Smooth muscle cell (in vitro differentiated cells): ENCODE results near the gene COBL. TPM values are rescaled to one million over a fixed set of nuclear protein-coding genes. Genes with fewer than 3 reads are reported as not detected.

Experiments used
- DNase-seq: peaks from one replicate; lab custom pipeline; 2025; ENCODE audit not compliant: unreplicated experiment; lab: John Stamatoyannopoulos, UW
- H2AFZ ChIP-seq: fragments of 200-600 bp; sonication (generic); 2 replicates; pipeline ENCODE4 v1.6.0; 2016; ENCODE audit warnings: antibody characterized with exemption, low read depth, mild to moderate bottlenecking
- H3F3A ChIP-seq: fragments of 200-600 bp; sonication (generic); 2 replicates; pipeline ENCODE4 v1.6.0; 2017; ENCODE audit warnings: antibody characterized with exemption, low read depth
- H3K27ac ChIP-seq: fragments of 200-600 bp; sonication (generic); 2 replicates; pipeline ENCODE4 v1.5.1; 2016; ENCODE audit warnings: low read depth, mild to moderate bottlenecking
- H3K27me3 ChIP-seq: fragments of 200-600 bp; sonication (generic); 2 replicates; pipeline ENCODE4 v1.6.1; 2016; ENCODE audit warnings: low read depth, mild to moderate bottlenecking
- H3K36me3 ChIP-seq: fragments of 200-600 bp; sonication (generic); 2 replicates; pipeline ENCODE4 v1.5.1; 2016; ENCODE audit warnings: low read depth
- H3K4me1 ChIP-seq: fragments of 200-600 bp; sonication (generic); 2 replicates; pipeline ENCODE4 v1.5.1; 2016; ENCODE audit warnings: low read depth
- H3K4me2 ChIP-seq: fragments of 200-600 bp; sonication (generic); 2 replicates; pipeline ENCODE4 v1.6.0; 2016; ENCODE audit warnings: mild to moderate bottlenecking
- H3K4me3 ChIP-seq: fragments of 200-600 bp; sonication (generic); 2 replicates; pipeline ENCODE4 v1.5.1; 2016; ENCODE audit warnings: mild to moderate bottlenecking
- H3K79me2 ChIP-seq: fragments of 200-600 bp; sonication (generic); 2 replicates; pipeline ENCODE4 v1.6.0; 2016; ENCODE audit warnings: low read depth, mild to moderate bottlenecking
- H3K9ac ChIP-seq: fragments of 200-600 bp; sonication (generic); 2 replicates; pipeline ENCODE4 v1.6.0; 2016; ENCODE audit warnings: low read depth
- H3K9me3 ChIP-seq: fragments of 200-600 bp; sonication (generic); replicated peaks from 2 replicates; pipeline ENCODE4 v1.5.1; 2016; ENCODE audit warnings: low read depth
- H4K20me1 ChIP-seq: fragments of 200-600 bp; sonication (generic); 2 replicates; pipeline ENCODE4 v1.6.0; 2016; ENCODE audit warnings: low read depth
- CTCF ChIP-seq: fragments of 200-600 bp; sonication (generic); IDR thresholded peaks from 2 replicates; pipeline ENCODE4 v1.5.1; 2017; ENCODE audit warnings: borderline replicate concordance, mild to moderate bottlenecking, antibody characterized with exemption; ENCODE audit not compliant: insufficient read depth, poor library complexity, severe bottlenecking
- WGBS: methylation state at CpG from one replicate; pipeline ENCODE4 v1.1.7; 2016; ENCODE audit warnings: low lambda C conversion rate; 5-methylcytosine and 5-hydroxymethylcytosine counted together
- polyA plus RNA-seq: library from polyadenylated mRNA; unstranded; fragments of >200 nt; fragmentation: Nextera tagmentation; extraction: Ambion mirVana; gene quantifications from 2 replicates; pipeline ENCODE4 v1.2.1, GENCODE V29; 2016
- total RNA-seq: library from RNA; depleted of rRNA; stranded (reverse); fragments of >200 nt; gene quantifications from 2 replicates; pipeline ENCODE4 v1.2.3, GENCODE V29; 2014

Gene COBL
- total and polyA plus RNA-seq, 2 experiments from 2014 or later, result 0.47 to 2.8 TPM

GRCh38 chr7:51031791-51032515 lies 284.7 kb downstream of the COBL start:
- Histone ChIP-seq H3K9me3 (no peaks in the 10 kb centered on the region), H3K36me3 (no peaks in the 10 kb centered on the region), H3K27ac (no peak overlapping the region), H3K27me3 (no peaks in the 10 kb centered on the region), H3F3A (no peaks in the 10 kb centered on the region), H3K79me2 (no peaks in the 10 kb centered on the region), H3K4me1 (peaks cover 12% of the 10 kb centered on the region), H4K20me1 (no peaks in the 10 kb centered on the region), H3K4me3 (no peak overlapping the region), H3K4me2 (no peak overlapping the region), H2AFZ (no peak overlapping the region), H3K9ac (no peak overlapping the region)
- no peak for DNase-seq
- WGBS, result 96% methylated on average over 8 of the region's 8 CpGs
- TF ChIP-seq CTCF, result no peak

GRCh38 chr7:51031216-51031615 lies 285.4 kb downstream of the COBL start:
- no peak overlapping the region for H3K4me2 ChIP-seq
- H3K27ac ChIP-seq, result no peak overlapping the region
- H3F3A ChIP-seq, result no peaks in the 10 kb centered on the region
- H3K9ac ChIP-seq, result no peak overlapping the region
- H2AFZ ChIP-seq, result no peak overlapping the region
- WGBS, result 94% methylated on average over 10 of the region's 10 CpGs
- no peaks in the 10 kb centered on the region for H4K20me1 ChIP-seq
- TF ChIP-seq CTCF, result no peak
- no peaks in the 10 kb centered on the region for H3K36me3 ChIP-seq
- no peaks in the 10 kb centered on the region for H3K9me3 ChIP-seq
- H3K79me2 ChIP-seq, result no peaks in the 10 kb centered on the region
- peaks cover 12% of the 10 kb centered on the region for H3K4me1 ChIP-seq
- no peak overlapping the region for H3K4me3 ChIP-seq
- H3K27me3 ChIP-seq, result no peaks in the 10 kb centered on the region
- no peak for DNase-seq

- Histone ChIP-seq H3F3A (no peaks in the 10 kb centered on the region), H3K9ac (no peak overlapping the region), H3K4me3 (no peak overlapping the region), H3K9me3 (no peaks in the 10 kb centered on the region), H3K4me2 (peak overlapping the region; percentile 28), H3K27me3 (no peaks in the 10 kb centered on the region), H4K20me1 (no peaks in the 10 kb centered on the region), H3K36me3 (no peaks in the 10 kb centered on the region), H3K79me2 (no peaks in the 10 kb centered on the region), H2AFZ (no peak overlapping the region), H3K27ac (peak overlapping the region; percentile 49), H3K4me1 (peaks cover 11% of the 10 kb centered on the region)
- no peak for TF ChIP-seq CTCF
- DNase-seq, result no peak
- WGBS, result 47% methylated on average over 4 of the region's 4 CpGs
Measured at GRCh38 chr7:51029701-51030191, 286.9 kb downstream of the COBL start.

GRCh38 chr7:51029131-51029530 lies 287.5 kb downstream of the COBL start:
- Histone ChIP-seq H2AFZ (no peak overlapping the region), H3K4me3 (no peak overlapping the region), H3K79me2 (no peaks in the 10 kb centered on the region), H3K4me1 (peaks cover 7% of the 10 kb centered on the region), H3K27ac (no peak overlapping the region), H3K27me3 (no peaks in the 10 kb centered on the region), H3K9ac (no peak overlapping the region), H3K9me3 (no peaks in the 10 kb centered on the region), H3F3A (no peaks in the 10 kb centered on the region), H3K4me2 (no peak overlapping the region), H3K36me3 (no peaks in the 10 kb centered on the region), H4K20me1 (no peaks in the 10 kb centered on the region)
- no peak for DNase-seq
- TF ChIP-seq CTCF, result no peak
- 87% methylated on average over 13 of the region's 13 CpGs for WGBS
